Fibroblast of lung (primary cell): ENCODE data around the gene TMPRSS4.

ENCODE experiments used
- EZH2 ChIP-seq: IDR thresholded peaks from 2 replicates; pipeline ENCODE4 v1.5.1; 2012; ENCODE audit warnings: low read length, control low read depth, mild to moderate bottlenecking; ENCODE audit errors: missing control alignments
- TF ChIP-seq, protein P1 (sequence below), 2 donors: IDR thresholded peaks in 1 of 2; conservative IDR thresholded peaks in 1 of 2; 1 replicate in 1 of 2; 2 replicates in 1 of 2; pipeline ENCODE4 v1.5.1; 2011 to 2012; ENCODE audit warnings: low read length in 2 of 2, control low read depth in 1 of 2, inconsistent platforms in 1 of 2, low read depth in 1 of 2, mild to moderate bottlenecking in 1 of 2

- TF ChIP-seq, protein P1, sequence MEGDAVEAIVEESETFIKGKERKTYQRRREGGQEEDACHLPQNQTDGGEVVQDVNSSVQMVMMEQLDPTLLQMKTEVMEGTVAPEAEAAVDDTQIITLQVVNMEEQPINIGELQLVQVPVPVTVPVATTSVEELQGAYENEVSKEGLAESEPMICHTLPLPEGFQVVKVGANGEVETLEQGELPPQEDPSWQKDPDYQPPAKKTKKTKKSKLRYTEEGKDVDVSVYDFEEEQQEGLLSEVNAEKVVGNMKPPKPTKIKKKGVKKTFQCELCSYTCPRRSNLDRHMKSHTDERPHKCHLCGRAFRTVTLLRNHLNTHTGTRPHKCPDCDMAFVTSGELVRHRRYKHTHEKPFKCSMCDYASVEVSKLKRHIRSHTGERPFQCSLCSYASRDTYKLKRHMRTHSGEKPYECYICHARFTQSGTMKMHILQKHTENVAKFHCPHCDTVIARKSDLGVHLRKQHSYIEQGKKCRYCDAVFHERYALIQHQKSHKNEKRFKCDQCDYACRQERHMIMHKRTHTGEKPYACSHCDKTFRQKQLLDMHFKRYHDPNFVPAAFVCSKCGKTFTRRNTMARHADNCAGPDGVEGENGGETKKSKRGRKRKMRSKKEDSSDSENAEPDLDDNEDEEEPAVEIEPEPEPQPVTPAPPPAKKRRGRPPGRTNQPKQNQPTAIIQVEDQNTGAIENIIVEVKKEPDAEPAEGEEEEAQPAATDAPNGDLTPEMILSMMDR (conservative IDR thresholded peaks at IDR 0.05 in 1 of 2, IDR thresholded peaks at IDR 0.05 in 1 of 2; ENCODE audit: low read depth in 1 of 2, low read length in 2 of 2) = no peak
- TF ChIP-seq EZH2 = no peak
These were observed 7.8 kb downstream of the TMPRSS4 start for GRCh38 chr11:118084656-118085055.
